Measurements from ENCODE around the gene RPS3.

The RPS3 gene

DNA sequence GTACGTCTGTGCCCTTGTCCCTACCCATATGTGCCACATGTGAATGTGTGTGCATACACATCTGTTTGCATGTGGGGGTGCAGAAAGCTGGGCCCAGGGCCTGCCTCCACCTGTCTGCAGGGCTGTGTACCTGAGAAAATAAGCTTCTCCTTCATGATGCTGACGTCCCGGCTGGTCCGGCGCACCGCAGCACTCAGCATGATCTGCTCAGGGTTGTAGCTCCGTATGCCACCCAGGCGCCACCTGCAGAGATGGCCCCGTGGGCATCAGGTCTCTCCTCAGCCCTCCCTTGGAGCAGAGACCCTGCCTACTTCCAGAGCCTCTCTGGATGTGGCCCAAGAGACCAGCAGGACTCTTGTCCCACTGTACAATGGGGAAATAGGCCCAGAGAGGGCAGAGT is 37.5 kb downstream of the RPS3 start:
- DNase-seq, result no peak

DNA sequence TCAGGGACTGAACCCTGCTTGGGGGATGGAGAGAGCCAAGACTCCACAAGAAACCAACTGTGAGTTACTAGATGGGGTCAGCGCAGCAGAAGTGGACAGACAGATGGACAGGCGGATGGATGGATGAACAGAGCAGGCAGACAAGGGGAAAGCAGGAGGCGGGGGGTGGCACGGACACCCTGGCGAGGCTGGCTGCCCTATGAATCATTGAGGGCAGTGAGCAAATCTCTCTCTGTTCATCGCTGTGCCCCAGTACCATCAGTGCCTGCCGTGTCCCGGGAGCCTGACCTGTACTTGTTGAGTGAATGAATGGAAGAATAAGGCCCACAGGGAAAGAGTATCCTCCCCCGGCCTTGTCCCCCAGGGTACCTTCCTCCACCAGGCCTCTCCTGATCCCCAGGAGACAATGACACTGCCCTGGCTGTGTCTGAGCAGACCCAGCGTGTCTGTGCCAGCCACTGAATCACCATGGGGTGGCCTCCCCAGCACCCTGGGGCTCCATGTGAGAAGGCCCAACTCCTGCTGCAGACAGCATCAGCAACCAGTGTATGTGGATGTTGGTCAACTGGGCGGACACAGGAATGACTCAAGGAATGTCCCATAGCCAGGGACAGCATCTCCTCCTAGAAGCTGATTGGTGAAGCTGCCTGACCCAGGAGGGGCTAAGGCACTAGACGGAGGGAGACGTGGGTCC is 38.8 kb downstream of the RPS3 start:
- no peak for DNase-seq

DNA sequence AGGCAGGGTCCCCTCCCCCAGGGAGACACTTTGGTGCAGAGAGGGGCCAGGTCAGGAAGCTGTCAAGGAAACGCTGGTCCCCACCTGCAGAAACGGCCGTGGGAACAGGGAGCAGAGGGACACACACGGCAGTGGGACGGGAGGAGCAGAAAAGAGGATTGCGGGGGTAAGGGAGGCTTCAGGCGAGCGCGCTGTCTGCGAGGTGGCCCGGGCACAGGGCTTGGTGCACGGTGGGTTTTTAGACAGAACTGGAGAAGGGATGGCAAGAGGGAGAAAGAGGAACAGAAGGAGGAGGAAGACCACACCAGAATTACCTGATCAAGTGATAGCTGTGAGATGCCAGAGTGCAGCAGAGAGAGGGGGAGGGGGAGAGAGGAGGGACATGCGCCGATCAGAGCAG is 39.7 kb downstream of the RPS3 start:
- no peak for DNase-seq

DNA sequence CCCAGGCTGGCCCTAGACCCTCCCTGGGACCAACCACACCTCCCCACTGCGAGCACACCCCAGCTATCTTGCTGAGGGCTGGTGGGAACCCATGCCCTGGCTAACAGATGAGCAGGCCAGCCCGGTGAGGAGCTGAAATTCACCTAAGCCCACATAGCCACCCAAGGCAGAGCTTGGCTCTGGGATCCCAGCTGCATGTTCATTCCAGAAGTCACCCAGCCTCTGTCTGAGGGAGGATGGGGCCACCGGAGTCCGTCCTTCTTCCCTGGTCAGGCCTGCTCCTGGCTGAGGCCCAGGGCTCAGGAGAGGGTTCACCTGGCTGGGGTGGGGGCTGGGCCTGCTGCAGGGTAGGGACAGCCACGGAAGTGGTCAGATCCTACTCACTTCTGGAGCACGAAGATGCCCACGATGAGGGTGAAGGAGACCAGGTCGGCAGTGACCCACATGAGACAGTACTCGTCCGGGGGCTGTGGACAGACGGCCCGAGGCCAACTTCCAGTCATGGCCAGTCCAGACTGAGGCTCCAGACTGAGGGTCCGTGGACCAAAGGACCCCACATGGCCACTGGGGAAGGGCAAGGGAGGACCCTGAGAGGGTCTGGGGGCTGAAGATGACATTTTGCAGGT is 40.3 kb downstream of the RPS3 start:
- no peak for DNase-seq

DNA sequence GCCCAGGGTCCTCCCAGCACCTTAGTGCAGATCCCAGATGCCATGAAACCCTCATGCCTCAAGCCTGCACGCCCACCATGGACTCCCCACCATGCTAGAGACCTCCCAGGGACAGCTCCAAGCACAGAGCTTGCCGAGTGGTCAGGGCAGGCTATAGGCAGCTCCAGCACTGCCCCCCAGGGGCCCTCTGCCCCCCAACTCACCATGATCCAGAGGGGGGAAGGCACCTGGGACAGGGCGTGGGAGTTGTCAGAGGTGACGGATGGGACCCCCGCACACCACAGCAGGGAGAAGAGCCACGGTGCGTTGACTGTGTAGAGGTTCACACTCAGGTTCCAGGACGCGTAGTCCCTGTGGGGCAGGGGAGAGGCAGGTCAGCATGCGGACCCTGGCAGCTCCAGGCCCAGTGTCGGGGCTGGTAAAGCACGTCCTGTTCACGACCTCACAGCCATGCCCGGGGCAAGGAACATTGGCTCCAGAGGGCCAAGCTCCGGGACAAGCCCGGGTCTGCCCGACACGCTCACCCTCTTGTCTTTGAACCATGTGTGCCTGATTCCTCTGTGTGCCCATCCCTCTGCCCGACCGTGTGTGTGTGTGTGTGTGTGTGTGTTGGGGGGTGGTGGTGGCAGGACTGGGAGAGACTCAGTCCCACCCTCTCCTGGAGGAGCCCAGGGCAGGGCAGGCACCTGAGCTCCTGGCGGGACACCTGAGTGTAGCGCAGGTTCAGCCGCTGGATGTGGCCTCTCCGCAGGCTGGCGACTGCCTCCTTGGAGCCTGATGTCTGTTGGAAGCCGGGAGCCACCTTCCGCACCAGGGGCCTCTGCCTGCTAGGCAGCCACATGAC is 41.9 kb downstream of the RPS3 start:
- no peak for DNase-seq

DNA sequence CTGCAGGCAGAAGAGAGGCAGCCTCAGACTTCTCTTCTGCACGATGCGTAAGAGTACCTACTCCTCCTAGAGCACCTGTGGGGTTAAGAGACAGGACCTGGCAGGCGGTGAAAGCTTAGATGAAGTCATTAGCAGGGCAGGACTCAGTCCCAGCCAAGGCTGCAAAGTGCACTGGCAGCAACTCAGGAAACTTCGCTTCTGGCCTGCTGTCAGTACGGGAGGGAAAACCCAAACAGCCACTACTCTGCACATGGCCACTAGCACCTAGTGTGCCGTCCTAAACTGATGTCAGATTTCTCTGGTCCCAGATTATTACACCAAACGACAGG is 42.5 kb downstream of the RPS3 start:
- DNase-seq, result no peak

DNA sequence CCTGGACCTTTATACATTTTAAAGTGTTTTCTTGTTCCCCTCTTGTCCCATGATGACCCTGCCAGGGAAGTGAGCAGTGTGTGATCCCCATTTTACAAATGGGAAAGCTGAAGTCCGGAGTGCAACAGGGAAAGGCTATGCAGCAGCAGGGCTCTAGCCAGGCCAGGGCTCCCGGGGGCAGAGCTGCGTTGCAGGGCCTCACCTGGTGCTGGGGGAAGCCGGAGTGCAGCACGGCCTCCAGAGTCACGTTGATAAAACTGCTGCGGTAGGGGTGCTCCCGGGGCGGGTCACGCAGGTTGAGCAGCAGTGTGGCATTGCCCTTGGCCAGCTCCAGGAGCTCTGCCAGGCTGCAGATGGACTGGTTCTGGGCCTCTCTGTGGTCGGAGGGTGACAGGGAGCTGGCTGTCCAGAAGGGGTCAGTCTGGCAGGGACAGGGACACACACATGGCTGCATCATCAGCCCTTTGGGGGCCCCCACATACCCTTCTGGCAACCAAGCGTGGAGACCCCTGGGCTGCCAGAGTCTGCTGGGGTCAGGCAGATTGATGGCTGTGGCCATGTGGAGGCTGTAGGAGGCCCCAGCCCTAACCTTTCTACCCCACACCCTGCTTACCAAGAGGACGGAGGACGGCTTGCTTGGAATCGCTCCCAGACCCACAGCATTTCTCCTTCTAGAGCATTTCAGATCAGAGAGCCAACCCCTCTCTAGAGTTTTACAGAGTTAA is 43.0 kb downstream of the RPS3 start:
- no peak for DNase-seq

DNA sequence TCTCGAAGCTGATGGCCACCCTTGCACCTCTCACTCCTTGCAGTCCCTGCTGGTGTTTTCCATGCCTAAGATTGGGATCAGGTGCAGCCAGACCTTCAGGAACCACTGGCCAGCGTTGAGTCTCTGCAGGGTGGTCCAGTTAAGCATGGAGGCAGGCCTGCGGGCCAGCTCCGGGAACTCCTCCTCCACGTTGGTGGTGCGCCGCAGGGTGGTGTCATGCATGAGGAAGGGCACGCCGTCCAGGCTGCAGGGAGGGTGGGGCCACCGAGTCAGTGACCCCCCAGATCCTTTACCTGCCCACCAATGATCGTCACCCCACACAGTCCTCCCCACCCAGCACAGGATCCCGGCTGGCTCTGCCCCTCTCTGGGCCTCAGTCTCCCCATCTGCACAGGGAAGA is 43.7 kb downstream of the RPS3 start:
- no peak for DNase-seq

DNA sequence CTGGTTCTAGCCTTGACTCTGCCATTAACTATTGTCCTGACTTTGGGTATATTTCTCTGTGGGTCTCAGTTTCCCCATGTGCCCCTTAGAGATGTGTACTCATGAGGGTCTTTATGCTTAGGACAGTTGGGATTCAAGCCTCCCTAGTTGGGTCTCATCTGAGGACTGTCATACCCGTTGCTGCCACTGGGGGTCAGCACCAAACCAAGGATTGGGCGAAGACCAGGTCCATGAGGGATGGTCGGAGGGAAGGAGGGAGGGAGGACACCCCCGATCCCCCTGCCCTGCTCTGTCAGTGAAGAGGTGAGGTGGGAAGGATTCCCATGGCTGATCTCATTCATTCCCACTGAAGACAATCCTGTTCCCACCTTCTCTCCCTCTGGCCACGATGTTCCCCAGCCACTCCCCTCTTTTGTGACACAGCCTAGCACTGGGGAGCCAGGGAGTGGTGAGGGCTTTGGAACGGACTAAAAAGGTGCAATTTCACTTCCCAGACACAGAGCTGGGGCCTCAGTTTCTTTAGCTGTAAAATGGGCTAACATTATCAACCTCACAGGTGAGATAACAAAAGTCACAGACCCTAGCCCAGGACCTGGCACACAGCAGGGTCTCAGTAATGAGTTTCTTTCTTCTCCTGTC is 46.1 kb downstream of the RPS3 start:
- DNase-seq, result peak; percentile 23

DNA sequence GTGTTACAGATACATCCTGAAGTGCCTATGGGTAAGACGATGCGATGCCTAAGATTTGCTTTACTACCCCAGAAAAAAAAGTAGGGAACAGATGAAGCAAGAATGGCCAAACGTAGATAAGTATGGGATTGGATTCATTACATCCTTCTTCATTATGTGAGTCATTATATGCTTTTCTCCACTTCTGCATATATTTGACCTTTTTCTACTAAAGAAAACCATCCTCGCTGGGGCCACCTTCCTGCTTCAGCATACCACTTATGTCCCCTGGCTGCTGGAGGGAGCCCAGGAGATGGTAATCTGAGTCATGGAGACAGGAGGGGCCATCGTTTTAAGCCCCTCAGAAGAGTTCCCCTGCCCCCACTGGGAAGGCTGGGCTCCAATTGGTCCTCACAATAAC is 48.1 kb downstream of the RPS3 start:
- no peak for DNase-seq

DNA sequence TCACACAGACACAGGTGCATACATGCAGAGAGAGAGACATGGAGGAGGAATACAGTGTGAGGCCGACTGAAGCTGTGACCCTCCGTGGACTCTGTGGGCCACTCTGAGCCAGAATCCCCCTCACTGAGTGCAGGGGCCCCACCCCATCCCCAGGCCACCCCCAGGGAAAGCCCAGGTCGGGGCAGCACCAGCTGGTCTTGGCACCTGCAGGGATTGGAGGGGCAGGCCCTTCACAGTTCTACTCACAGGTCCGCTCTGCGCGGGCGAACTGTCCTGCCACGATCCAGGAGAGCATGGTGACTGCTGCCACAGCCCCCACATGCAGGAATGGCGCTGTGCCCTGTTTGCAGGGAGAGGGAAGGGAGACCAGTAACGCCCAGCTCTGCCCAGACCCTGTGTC is 50.0 kb downstream of the RPS3 start:
- no peak for DNase-seq

DNA sequence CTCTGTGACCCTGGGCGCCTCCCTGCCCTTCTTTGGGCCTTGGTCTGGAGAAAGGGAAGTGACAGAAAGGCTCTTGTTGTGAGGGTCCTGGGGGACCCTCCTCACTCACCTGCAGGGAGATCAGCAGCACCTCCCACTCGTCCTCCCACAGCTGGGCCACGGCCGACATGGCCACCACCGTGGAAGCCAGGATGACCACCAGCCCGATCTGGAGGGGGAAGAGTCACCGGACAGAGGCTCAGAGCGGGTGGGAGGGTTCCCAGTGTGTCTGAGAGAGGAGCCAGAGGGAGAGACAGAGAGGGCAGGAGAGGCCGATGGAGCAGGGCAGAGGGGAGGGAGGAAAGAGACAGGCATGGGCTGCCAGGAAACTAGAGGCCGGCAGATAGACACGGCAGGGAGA is 50.5 kb downstream of the RPS3 start:
- no peak for DNase-seq

DNA sequence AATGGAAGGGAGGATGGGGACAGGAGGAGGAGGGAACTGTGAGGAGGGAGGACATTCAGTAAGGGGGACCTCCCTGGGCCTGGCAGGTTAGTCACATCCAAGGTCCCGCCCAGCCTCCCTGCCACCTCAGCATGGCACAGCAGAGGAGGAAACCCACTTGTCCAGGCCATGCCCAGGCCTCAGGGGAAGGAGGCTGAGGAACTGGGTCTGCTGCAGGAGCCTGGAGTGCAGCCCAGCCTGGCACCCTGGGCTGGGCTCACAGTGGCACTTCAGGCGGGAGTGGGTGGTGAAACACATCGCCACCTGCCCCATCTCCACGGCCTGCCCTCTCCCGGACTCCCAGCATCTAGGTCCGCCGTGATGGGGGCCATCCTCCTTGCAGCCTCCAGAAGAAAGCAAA is 50.9 kb downstream of the RPS3 start:
- DNase-seq, result no peak

DNA sequence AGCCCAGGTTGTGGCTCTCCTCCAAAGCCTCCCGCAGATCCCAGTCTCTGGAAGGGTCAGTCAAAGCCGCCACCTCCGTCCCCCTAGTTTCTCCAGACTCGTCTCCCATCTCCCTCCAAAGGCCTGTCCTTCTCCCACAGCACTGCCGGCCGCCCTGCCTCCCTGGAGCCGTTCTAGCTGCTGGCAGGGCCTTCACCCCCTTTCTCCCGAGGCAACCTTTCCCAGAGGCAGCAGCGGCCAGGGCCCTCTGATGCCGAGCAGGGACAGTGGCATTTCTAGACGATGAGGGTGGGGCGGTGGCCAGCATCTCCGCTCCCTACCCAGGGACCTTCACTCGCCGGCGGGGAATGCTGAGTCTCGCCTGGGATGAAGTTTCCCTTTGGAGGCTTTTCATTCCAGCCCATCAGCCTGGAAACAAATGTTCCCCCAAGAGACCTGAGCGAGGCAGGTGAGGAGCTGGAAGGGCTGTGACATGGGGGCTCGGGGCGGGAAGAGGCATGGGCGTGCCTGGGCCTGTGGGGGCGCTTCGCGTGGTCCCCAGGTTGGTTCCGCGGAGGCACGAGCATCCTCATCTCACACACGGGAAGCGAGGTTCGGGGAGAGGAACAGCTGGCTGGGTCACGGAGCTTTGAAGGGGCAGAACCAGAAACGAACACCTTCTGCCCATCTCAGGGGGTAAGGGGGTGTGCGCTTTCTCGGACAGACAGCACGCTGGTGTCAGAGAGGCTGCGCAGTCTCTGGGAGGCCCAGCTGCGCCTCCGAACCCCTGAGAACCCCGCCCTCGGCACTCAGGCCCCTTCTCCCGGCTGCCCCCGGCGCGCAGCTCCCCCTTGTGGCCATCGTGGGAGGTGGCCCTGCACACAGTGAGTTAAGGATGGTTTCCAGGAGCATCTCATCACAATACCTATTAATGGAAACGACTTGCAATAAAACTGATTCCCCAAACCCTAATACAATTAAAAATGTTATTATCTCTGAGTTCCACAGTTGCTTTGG is 51.8 kb downstream of the RPS3 start:
- no peak for DNase-seq

DNA sequence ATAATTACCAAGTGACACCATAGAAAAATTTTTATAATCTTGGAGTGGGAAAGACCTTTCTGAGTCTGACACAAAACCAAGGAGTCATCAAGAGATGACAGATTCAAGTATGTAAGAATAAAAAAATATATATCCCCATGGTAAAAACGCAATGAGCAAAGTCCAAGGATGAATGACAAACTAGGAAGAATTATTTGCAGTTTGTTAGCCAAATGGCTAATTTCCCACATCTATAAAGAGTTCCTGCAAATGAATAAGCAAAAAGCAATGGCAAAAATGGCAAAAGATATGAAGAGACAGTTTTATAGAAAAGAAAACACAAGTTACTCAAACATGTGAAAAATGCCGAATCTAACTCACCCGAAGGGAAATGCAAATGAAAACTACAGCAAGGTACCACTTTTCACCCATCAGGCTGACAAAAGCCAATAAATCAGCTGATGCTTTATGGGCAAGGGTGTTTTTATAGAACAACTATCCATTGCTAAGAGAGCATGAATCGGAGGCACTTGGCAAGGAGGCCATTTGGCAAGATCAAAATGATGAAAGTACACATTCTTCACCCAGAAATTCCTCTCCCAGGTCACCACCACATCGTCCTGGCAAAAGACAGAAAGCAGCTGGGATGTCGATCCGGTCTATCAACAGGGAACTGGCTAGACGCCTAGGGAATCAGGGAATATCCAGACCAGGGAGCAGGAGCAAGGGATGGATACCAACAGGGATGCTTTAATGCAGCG is 54.8 kb downstream of the RPS3 start:
- DNase-seq, result no peak

DNA sequence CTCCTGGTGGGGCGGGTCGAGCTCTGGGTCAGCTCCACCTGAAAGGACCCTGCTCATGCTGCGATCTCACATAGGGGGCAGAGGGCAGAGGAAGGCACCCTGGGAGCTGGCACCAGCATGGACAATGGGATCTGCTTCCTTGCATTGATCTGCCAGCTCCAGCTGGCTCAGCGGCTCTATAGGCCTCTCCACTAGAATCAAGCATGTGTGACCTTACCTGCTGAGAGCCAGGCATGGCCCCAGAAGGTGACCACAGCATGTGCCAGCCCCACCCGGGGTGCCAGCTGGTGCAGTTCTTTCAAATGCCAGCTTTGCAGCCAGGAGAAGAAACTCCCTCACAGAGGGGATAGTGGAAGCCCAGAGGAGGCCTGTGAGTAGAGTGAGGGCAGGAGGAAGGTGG is 55.7 kb downstream of the RPS3 start:
- no peak for DNase-seq
